Calu3 (cell line): ENCODE results near the gene SH3PXD2B. TPM values are rescaled to one million over a fixed set of nuclear protein-coding genes. Genes with fewer than 3 reads are reported as not detected.

Experiments
- BruUV-seq: library from RNA; stranded (reverse); fragments of 400-500 nt; replicated peaks from 2 replicates; lab custom pipeline; 2021; lab: Mats Ljungman, UMichigan
- CTCF ChIA-PET: fragments of 300-600 bp; sonication (Branson Sonifier 250); formaldehyde crosslinking; loops from one replicate; lab custom pipeline; 2022; ENCODE audit warnings: antibody characterized with exemption; lab: Charles Lee
- DNase-seq: peaks from one replicate; pipeline ENCODE4 v3.0.0; 2022
- H3K27ac Mint-ChIP-seq: one replicate; pipeline ENCODE4 v1.8.0; 2022; ENCODE audit warnings: mixed read lengths; ENCODE audit not compliant: unreplicated experiment
- H3K27me3 Mint-ChIP-seq: one replicate; pipeline ENCODE4 v1.8.0; 2022; ENCODE audit warnings: mixed read lengths; ENCODE audit not compliant: unreplicated experiment
- H3K36me3 Mint-ChIP-seq: one replicate; pipeline ENCODE4 v1.8.0; 2022; ENCODE audit warnings: mild to moderate bottlenecking, moderate library complexity, mixed read lengths; ENCODE audit not compliant: insufficient read depth, unreplicated experiment
- H3K4me1 Mint-ChIP-seq: one replicate; pipeline ENCODE4 v1.8.0; 2022; ENCODE audit warnings: mild to moderate bottlenecking, low read depth, mixed read lengths; ENCODE audit not compliant: unreplicated experiment
- H3K4me3 Mint-ChIP-seq: one replicate; pipeline ENCODE4 v1.8.0; 2022; ENCODE audit warnings: mild to moderate bottlenecking, low read depth, moderate library complexity, mixed read lengths; ENCODE audit not compliant: unreplicated experiment
- H3K9me3 Mint-ChIP-seq: one replicate; pipeline ENCODE4 v1.8.0; 2022; ENCODE audit warnings: low read depth, mixed read lengths; ENCODE audit not compliant: unreplicated experiment
- CTCF ChIP-seq: fragments of 200-600 bp; IDR thresholded peaks from one replicate; pipeline ENCODE4 v1.8.0; 2022; ENCODE audit warnings: antibody characterized with exemption; ENCODE audit not compliant: unreplicated experiment
- intact Hi-C: fragments of 100-400 bp; cut with micrococcal nuclease; formaldehyde crosslinking; loops from one replicate; pipeline ENCODE4 v1.10.0; 2022; ENCODE audit not compliant: unreplicated experiment
- total RNA-seq: library from RNA; stranded (reverse); gene quantifications from 2 replicates; pipeline ENCODE4 v1.2.3, GENCODE V29; 2022

SH3PXD2B gene
- total RNA-seq, 1 experiment from 2014 or later: 25.6 TPM

DNA sequence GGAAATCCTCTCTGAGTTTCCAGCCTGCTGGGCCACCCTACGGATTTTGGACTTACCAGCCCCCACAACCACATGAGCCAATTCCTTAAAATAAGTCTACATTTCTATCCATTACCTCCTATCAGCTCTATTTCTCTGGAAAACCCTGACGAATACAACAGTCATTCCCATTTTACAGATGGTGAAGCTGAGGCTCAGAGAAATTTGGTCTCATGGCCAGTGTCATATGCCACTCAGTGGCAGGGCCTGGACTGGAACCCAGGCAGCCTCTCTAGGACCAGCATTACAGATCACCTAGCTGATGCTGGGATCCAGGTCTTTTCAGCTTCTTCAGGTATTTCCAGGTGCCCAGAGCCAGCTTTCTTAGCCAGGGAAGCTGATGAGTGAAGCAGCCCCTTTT lies 45.0 kb upstream of the SH3PXD2B start:
- CTCF ChIA-PET: interaction anchor here (0.7 to 1.4 kb wide), 2 partner anchors 9 to 32 kb away, joined by 3 to 10 read pairs; no protein-coding TSS in a partner anchor
- no peaks in the 10 kb centered on the region for H3K9me3 Mint-ChIP-seq
- no peaks in the 10 kb centered on the region for H3K36me3 Mint-ChIP-seq
- H3K27ac Mint-ChIP-seq: no peak overlapping the region
- no peak for DNase-seq
- no peak for TF ChIP-seq CTCF
- no peak overlapping the region for H3K4me3 Mint-ChIP-seq
- intact Hi-C loops: no loop called here
- H3K27me3 Mint-ChIP-seq: peaks cover 95% of the 10 kb centered on the region
- BruUV-seq: no TSS peak
- H3K4me1 Mint-ChIP-seq: no peaks in the 10 kb centered on the region

GRCh38 chr5:172498431-172499129 lies 44.3 kb upstream of the SH3PXD2B start:
- no TSS peak for BruUV-seq
- Mint-ChIP-seq H3K9me3 (no peaks in the 10 kb centered on the region), H3K36me3 (no peaks in the 10 kb centered on the region), H3K4me1 (no peaks in the 10 kb centered on the region), H3K4me3 (no peak overlapping the region), H3K27me3 (peaks cover 95% of the 10 kb centered on the region), H3K27ac (no peak overlapping the region)
- intact Hi-C loops: no loop called here
- no peak for TF ChIP-seq CTCF
- no peak for DNase-seq
- CTCF ChIA-PET: interaction anchor here (1.4 kb wide), 1 partner anchor 10 kb away, joined by 10 read pairs; no protein-coding TSS in a partner anchor

- H3K4me3 Mint-ChIP-seq: no peak overlapping the region
- no peaks in the 10 kb centered on the region for H3K9me3 Mint-ChIP-seq
- H3K36me3 Mint-ChIP-seq: no peaks in the 10 kb centered on the region
- H3K27me3 Mint-ChIP-seq: peaks cover 95% of the 10 kb centered on the region
- CTCF ChIA-PET: interaction anchor here (0.6 kb wide), 1 partner anchor 955 kb away, joined by 8 read pairs; no protein-coding TSS in a partner anchor
- no peak for TF ChIP-seq CTCF
- DNase-seq: no peak
- intact Hi-C loops: no loop called here
- no peaks in the 10 kb centered on the region for H3K4me1 Mint-ChIP-seq
- no peak overlapping the region for H3K27ac Mint-ChIP-seq
- BruUV-seq: no TSS peak
Observed at GRCh38 chr5:172497591-172498255, 43.4 kb upstream of the SH3PXD2B start.

DNA sequence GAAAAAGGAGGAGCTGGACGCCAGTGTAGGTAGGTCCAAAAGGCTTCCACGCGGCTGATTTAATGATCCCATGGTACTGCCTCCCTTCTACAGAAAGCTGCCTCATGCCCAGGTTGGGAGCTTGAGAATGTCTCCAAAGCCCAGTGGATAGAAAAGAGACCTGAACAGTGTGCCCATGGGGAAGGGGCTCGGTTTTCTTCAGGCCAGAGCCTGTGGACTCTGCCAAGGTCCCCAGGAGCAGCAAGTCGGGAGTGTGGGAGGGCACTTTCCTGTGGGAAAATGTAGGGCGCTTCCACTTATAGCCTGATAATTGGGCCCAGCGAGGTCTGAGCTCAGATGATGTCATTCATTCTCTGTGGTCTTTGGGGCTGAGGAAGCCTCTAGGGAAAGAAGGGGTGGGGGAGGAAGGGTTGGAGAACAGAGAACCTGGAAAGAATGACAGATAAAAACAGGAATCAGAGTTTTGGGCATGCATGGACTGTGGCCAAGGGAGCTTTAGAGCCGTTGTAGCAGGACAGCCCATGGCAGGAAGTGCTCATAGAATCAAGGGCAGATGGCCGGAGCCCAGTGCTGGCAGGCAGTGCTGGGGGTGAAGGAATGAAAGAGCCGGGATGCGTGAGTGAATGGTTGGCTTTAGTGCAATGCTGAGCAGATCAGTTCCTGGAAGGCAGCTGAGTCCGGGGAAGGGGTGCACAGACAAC lies 42.5 kb upstream of the SH3PXD2B start:
- BruUV-seq: no TSS peak
- Mint-ChIP-seq H3K36me3 (no peaks in the 10 kb centered on the region), H3K27ac (no peak overlapping the region), H3K4me1 (no peaks in the 10 kb centered on the region), H3K27me3 (peaks cover 95% of the 10 kb centered on the region), H3K4me3 (no peak overlapping the region), H3K9me3 (no peaks in the 10 kb centered on the region)
- DNase-seq: no peak
- CTCF ChIA-PET: interaction anchor here (0.5 kb wide), 1 partner anchor 22 kb away, joined by 3 read pairs; no protein-coding TSS in a partner anchor
- no peak for TF ChIP-seq CTCF
- intact Hi-C loops: no loop called here
